Glutamatergic neuron (in vitro differentiated cells): ENCODE data around the gene TMEM100. TPM values are rescaled to one million over a fixed set of nuclear protein-coding genes. Genes with fewer than 3 reads are reported as not detected.

ENCODE experiments used
- DNase-seq: peaks from one replicate; pipeline ENCODE4 v3.0.0; 2022
- H3K27ac Mint-ChIP-seq: one replicate; pipeline ENCODE4 v1.8.0; 2020; ENCODE audit warnings: mild to moderate bottlenecking, mixed read lengths, inconsistent platforms; ENCODE audit not compliant: unreplicated experiment
- H3K27me3 Mint-ChIP-seq: one replicate; pipeline ENCODE4 v1.8.0; 2020; ENCODE audit warnings: mild to moderate bottlenecking, moderate library complexity, mixed read lengths, inconsistent platforms; ENCODE audit not compliant: unreplicated experiment
- H3K36me3 Mint-ChIP-seq: one replicate; pipeline ENCODE4 v1.8.0; 2020; ENCODE audit warnings: mild to moderate bottlenecking, mixed read lengths, inconsistent platforms; ENCODE audit not compliant: unreplicated experiment
- H3K4me1 Mint-ChIP-seq: one replicate; pipeline ENCODE4 v1.8.0; 2020; ENCODE audit warnings: mild to moderate bottlenecking, low read depth, mixed read lengths, inconsistent platforms; ENCODE audit not compliant: unreplicated experiment
- H3K4me3 Mint-ChIP-seq: one replicate; pipeline ENCODE4 v1.8.0; 2020; ENCODE audit warnings: mild to moderate bottlenecking, mixed read lengths, inconsistent platforms; ENCODE audit not compliant: unreplicated experiment
- H3K9me3 Mint-ChIP-seq: one replicate; pipeline ENCODE4 v1.8.0; 2020; ENCODE audit warnings: mild to moderate bottlenecking, moderate library complexity, mixed read lengths, inconsistent platforms; ENCODE audit not compliant: unreplicated experiment
- CTCF ChIP-seq: fragments of 200-600 bp; sonication (generic); IDR thresholded peaks from one replicate; pipeline ENCODE4 v1.5.0; 2021; ENCODE audit not compliant: partially characterized antibody, unreplicated experiment
- long read RNA-seq: library from polyadenylated mRNA; unstranded; transcript quantifications from one replicate; pipeline ENCODE4 v2.0.0, GENCODE V29; 2020; ENCODE audit not compliant: unreplicated experiment
- total RNA-seq: library from RNA; stranded (reverse); fragmentation: NEBNext Ultra II Directional; extraction: Animal tissue kit (Norgen Biotek cat#: 25700); gene quantifications from one replicate; pipeline ENCODE4 v1.2.1, GENCODE V29; 2021; ENCODE audit not compliant: unreplicated experiment

The TMEM100 gene, protein sequence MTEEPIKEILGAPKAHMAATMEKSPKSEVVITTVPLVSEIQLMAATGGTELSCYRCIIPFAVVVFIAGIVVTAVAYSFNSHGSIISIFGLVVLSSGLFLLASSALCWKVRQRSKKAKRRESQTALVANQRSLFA
- 1.4 TPM for total RNA-seq
- long read RNA-seq, partial matches to known transcripts = 0 of 1 reads
- long read RNA-seq, other reads (novel, unspliced or antisense) = 1 of 1 reads

DNA sequence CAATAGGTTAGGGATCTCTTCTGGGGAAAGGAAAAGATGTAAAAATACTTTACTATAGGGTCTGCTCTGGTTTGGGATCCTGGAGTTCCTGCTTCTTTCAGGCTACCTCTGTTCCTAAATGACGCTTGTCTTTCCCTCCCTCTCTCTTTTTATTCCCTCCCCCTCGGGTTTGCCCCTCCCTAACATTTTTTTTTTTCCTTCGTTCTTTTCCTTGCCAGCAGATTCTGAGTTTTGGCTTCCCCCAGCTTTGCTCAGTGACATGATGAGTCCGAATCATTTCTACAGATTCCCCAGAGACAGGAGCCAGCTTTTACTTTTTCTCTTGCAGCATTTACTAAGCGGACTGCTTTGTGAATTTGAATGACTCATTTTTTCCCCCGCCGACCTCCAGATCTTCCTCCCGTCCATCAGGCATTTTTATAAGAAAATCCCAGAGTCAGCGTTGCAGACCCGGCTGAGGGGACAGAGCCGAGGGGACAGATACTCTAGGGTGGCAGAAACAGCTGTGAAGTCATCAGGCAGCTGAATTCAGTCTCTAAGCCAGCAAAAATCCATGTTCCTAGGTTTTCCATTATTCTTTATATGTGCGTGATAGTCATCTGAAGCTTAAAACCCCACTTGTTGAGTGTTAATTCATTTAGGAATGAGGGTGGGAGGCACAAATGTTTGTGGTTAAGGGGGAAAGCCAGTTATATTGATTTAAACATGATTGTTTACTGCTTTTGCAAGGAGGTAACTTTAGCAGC is at the start of gene TMEM100:
Gene TMEM100 (minus strand): TSS at position 123 of the 746 bp plus-strand sequence. CDS start 1,794 bp downstream, outside the sequence.
- peaks cover 2% of the 10 kb centered on the region for H3K9me3 Mint-ChIP-seq
- H3K27me3 Mint-ChIP-seq = peaks cover 2% of the 10 kb centered on the region
- peaks cover 30% of the 10 kb centered on the region for H3K4me1 Mint-ChIP-seq
- no peak for TF ChIP-seq CTCF
- peak within 1 kb of the TSS; percentile 50 for H3K27ac Mint-ChIP-seq
- H3K36me3 Mint-ChIP-seq = no peaks in the 10 kb centered on the region
- peak within 1 kb of the TSS; percentile 81 for H3K4me3 Mint-ChIP-seq
- no peak for DNase-seq

- Mint-ChIP-seq H3K27me3 (no peaks in the 10 kb centered on the region), H3K36me3 (peaks cover 13% of the 10 kb centered on the region), H3K27ac (no peak overlapping the region), H3K4me1 (peaks cover 6% of the 10 kb centered on the region), H3K9me3 (no peaks in the 10 kb centered on the region), H3K4me3 (no peak overlapping the region)
- peak; percentile 14 for TF ChIP-seq CTCF
- DNase-seq = no peak
Measured at GRCh38 chr17:55772086-55772485, 49.4 kb upstream of the TMEM100 start.

- no peaks in the 10 kb centered on the region for H3K9me3 Mint-ChIP-seq
- no peak overlapping the region for H3K4me3 Mint-ChIP-seq
- H3K27me3 Mint-ChIP-seq = no peaks in the 10 kb centered on the region
- DNase-seq = no peak
- peak; percentile 58 for TF ChIP-seq CTCF
- H3K27ac Mint-ChIP-seq = no peak overlapping the region
- H3K36me3 Mint-ChIP-seq = peaks cover 3% of the 10 kb centered on the region
- peaks cover 6% of the 10 kb centered on the region for H3K4me1 Mint-ChIP-seq
Measured at GRCh38 chr17:55770196-55770870, 47.7 kb upstream of the TMEM100 start.

DNA sequence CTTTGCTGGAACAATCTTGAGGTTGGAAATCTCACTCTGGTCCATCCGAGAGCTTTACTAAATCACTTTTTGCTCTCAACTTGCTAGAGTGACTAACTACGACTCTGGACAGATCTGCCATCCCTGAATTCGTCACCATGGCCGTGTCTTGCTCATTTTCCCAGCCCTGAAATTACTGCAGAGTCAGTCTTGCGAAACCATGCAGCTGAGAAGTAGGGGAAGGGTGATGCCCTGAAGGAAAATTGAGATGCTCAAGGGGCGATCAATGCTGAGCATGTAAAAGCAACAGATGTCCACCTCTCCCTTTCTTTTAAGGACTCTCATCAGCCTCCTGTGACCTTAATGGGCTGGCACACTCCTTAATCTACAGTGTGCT is 46.9 kb upstream of the TMEM100 start:
- H3K27ac Mint-ChIP-seq = no peak overlapping the region
- DNase-seq = no peak
- no peaks in the 10 kb centered on the region for H3K9me3 Mint-ChIP-seq
- peaks cover 6% of the 10 kb centered on the region for H3K4me1 Mint-ChIP-seq
- H3K4me3 Mint-ChIP-seq = no peak overlapping the region
- no peak for TF ChIP-seq CTCF
- no peaks in the 10 kb centered on the region for H3K27me3 Mint-ChIP-seq
- H3K36me3 Mint-ChIP-seq = no peaks in the 10 kb centered on the region
